Smooth muscle cell (in vitro differentiated cells): ENCODE results near the gene GPALPP1. TPM values are rescaled to one million over a fixed set of nuclear protein-coding genes. Genes with fewer than 3 reads are reported as not detected.
"Not testable (repeated sequence)": the region's sequence is repeated elsewhere in the genome, so short reads cannot be mapped to it uniquely, and the experiment has no call there.

Experiments
- DNase-seq: peaks from one replicate; lab custom pipeline; 2025; ENCODE audit not compliant: unreplicated experiment; lab: John Stamatoyannopoulos, UW
- H2AFZ ChIP-seq: fragments of 200-600 bp; sonication (generic); 2 replicates; pipeline ENCODE4 v1.6.0; 2016; ENCODE audit warnings: antibody characterized with exemption, low read depth, mild to moderate bottlenecking
- H3F3A ChIP-seq: fragments of 200-600 bp; sonication (generic); 2 replicates; pipeline ENCODE4 v1.6.0; 2017; ENCODE audit warnings: antibody characterized with exemption, low read depth
- H3K27ac ChIP-seq: fragments of 200-600 bp; sonication (generic); 2 replicates; pipeline ENCODE4 v1.5.1; 2016; ENCODE audit warnings: low read depth, mild to moderate bottlenecking
- H3K27me3 ChIP-seq: fragments of 200-600 bp; sonication (generic); 2 replicates; pipeline ENCODE4 v1.6.1; 2016; ENCODE audit warnings: low read depth, mild to moderate bottlenecking
- H3K36me3 ChIP-seq: fragments of 200-600 bp; sonication (generic); 2 replicates; pipeline ENCODE4 v1.5.1; 2016; ENCODE audit warnings: low read depth
- H3K4me1 ChIP-seq: fragments of 200-600 bp; sonication (generic); 2 replicates; pipeline ENCODE4 v1.5.1; 2016; ENCODE audit warnings: low read depth
- H3K4me2 ChIP-seq: fragments of 200-600 bp; sonication (generic); 2 replicates; pipeline ENCODE4 v1.6.0; 2016; ENCODE audit warnings: mild to moderate bottlenecking
- H3K4me3 ChIP-seq: fragments of 200-600 bp; sonication (generic); 2 replicates; pipeline ENCODE4 v1.5.1; 2016; ENCODE audit warnings: mild to moderate bottlenecking
- H3K79me2 ChIP-seq: fragments of 200-600 bp; sonication (generic); 2 replicates; pipeline ENCODE4 v1.6.0; 2016; ENCODE audit warnings: low read depth, mild to moderate bottlenecking
- H3K9ac ChIP-seq: fragments of 200-600 bp; sonication (generic); 2 replicates; pipeline ENCODE4 v1.6.0; 2016; ENCODE audit warnings: low read depth
- H3K9me3 ChIP-seq: fragments of 200-600 bp; sonication (generic); replicated peaks from 2 replicates; pipeline ENCODE4 v1.5.1; 2016; ENCODE audit warnings: low read depth
- H4K20me1 ChIP-seq: fragments of 200-600 bp; sonication (generic); 2 replicates; pipeline ENCODE4 v1.6.0; 2016; ENCODE audit warnings: low read depth
- WGBS: methylation state at CpG from one replicate; pipeline ENCODE4 v1.1.7; 2016; ENCODE audit warnings: low lambda C conversion rate; 5-methylcytosine and 5-hydroxymethylcytosine counted together
- polyA plus RNA-seq: library from polyadenylated mRNA; unstranded; fragments of >200 nt; fragmentation: Nextera tagmentation; extraction: Ambion mirVana; gene quantifications from 2 replicates; pipeline ENCODE4 v1.2.1, GENCODE V29; 2016
- total RNA-seq: library from RNA; depleted of rRNA; stranded (reverse); fragments of >200 nt; gene quantifications from 2 replicates; pipeline ENCODE4 v1.2.3, GENCODE V29; 2014
- TF ChIP-seq, protein P1 (sequence below): fragments of 200-600 bp; sonication (generic); IDR thresholded peaks from 2 replicates; pipeline ENCODE4 v1.5.1; 2017; ENCODE audit warnings: borderline replicate concordance, mild to moderate bottlenecking, antibody characterized with exemption; ENCODE audit not compliant: insufficient read depth, poor library complexity, severe bottlenecking

The GPALPP1 gene
- total and polyA plus RNA-seq, 2 experiments from 2014 or later, result 11.1 to 23.1 TPM

DNA sequence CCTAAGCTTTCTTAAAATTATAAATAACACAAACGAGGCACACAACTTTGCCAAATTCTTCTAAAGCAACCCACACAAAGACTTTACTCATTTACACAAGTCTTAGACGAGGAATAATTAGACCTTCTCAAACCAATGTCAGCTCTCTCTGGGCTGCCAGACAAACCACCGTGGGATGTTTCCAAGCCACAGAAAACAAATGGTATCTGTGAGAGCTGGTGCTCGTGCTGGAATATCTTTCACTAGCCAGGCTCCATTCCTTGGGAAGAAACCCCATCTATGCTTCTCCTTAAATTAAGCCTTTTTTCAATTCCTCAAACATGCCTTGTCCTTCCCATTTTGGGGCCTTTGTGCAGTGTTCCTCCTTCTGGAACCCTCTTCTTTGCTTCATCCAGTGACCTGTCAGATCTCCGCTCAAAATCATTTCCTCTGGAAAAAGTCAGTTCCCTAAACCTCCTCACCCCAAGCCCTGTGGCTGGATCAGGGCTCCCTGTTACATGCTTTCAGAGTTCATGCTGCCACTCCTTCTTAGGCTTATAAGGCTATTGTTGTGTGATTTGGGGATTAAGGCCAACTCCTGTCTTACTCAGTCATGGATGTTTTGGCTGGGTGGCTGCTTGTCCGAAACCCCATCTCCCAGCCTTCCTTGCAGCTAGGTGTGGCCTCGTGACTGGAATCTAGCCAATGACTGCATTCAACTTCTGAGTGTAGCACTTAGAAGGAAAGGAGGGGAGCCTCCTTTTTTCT lies 66.7 kb downstream of the GPALPP1 start:
- TF ChIP-seq, protein P1, sequence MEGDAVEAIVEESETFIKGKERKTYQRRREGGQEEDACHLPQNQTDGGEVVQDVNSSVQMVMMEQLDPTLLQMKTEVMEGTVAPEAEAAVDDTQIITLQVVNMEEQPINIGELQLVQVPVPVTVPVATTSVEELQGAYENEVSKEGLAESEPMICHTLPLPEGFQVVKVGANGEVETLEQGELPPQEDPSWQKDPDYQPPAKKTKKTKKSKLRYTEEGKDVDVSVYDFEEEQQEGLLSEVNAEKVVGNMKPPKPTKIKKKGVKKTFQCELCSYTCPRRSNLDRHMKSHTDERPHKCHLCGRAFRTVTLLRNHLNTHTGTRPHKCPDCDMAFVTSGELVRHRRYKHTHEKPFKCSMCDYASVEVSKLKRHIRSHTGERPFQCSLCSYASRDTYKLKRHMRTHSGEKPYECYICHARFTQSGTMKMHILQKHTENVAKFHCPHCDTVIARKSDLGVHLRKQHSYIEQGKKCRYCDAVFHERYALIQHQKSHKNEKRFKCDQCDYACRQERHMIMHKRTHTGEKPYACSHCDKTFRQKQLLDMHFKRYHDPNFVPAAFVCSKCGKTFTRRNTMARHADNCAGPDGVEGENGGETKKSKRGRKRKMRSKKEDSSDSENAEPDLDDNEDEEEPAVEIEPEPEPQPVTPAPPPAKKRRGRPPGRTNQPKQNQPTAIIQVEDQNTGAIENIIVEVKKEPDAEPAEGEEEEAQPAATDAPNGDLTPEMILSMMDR, result no peak
- peak overlapping the region; percentile 23 for H3K4me3 ChIP-seq

DNA sequence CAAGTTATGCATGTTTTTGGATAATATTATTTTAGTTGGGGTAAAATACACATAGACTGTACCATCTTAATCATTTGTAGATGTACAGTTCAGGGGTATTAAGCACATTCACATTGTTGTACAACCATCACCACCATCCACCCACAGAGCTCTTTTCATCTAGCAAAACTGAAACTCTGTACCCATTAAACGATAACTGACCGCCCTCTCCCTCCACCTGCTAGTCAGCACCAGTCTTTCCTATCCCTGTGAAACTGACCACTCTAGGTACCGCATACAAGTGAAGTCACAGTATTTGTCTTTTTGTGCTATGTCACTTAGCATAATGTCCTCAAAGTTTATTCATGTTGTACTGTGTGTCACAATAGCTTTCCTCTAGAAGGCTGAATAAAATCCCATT lies 70.7 kb downstream of the GPALPP1 start:
- no peak for DNase-seq
- Histone ChIP-seq H2AFZ (no peak overlapping the region), H3K79me2 (no peaks in the 10 kb centered on the region), H3K4me2 (no peak overlapping the region), H3K27me3 (no peaks in the 10 kb centered on the region), H3K4me1 (peaks cover 7% of the 10 kb centered on the region), H3K9ac (no peak overlapping the region), H3K9me3 (no peaks in the 10 kb centered on the region), H3K27ac (no peak overlapping the region), H4K20me1 (no peaks in the 10 kb centered on the region), H3F3A (peaks cover 9% of the 10 kb centered on the region), H3K4me3 (no peak overlapping the region), H3K36me3 (no peaks in the 10 kb centered on the region)
- TF ChIP-seq, protein P1, result no peak
- WGBS, result 99% methylated on average over 3 of the region's 3 CpGs

More for the DNA sequence above, 66.7 kb downstream of the GPALPP1 start:
- Histone ChIP-seq H3F3A (peaks cover 9% of the 10 kb centered on the region), H3K4me1 (peaks cover 7% of the 10 kb centered on the region), H3K4me2 (peak overlapping the region; percentile 80), H3K27me3 (no peaks in the 10 kb centered on the region), H4K20me1 (no peaks in the 10 kb centered on the region), H3K79me2 (no peaks in the 10 kb centered on the region), H2AFZ (peak overlapping the region; percentile 46), H3K27ac (peak overlapping the region; percentile 89), H3K9me3 (no peaks in the 10 kb centered on the region), H3K9ac (peak overlapping the region; percentile 42), H3K36me3 (no peaks in the 10 kb centered on the region)
- WGBS, result 48% methylated on average over 7 of the region's 7 CpGs
- no peak for DNase-seq

- H3K9ac ChIP-seq, result no peak overlapping the region
- no peak for DNase-seq
Observed at GRCh38 chr13:45063261-45063860, 74.0 kb downstream of the GPALPP1 start.

DNA sequence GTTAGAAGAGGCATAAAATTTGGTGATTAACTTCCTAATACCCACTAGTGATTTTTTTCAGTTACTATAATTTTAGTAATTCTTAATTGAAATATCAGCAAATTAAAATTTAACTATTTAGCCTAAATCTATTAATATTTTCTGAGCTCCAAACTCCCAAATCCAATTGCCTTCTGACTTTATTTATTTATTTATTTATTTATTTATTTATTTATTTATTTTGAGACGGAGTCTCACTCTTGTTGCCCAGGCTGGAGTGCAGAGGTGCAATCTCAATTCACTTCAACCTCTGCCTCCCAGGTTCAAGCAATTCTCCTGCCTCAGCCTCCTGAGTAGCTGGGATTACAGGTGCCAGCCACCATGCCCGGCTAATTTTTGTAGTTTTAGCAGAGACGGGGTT lies 74.6 kb downstream of the GPALPP1 start:
- not testable (repeated sequence) for H3K9ac ChIP-seq, DNase-seq
- WGBS, result 95% methylated on average over 3 of the region's 3 CpGs

More at GRCh38 chr13:45063261-45063860, 74.0 kb downstream of the GPALPP1 start:
- H4K20me1 ChIP-seq, result no peaks in the 10 kb centered on the region
- H3K4me1 ChIP-seq, result no peaks in the 10 kb centered on the region
- H3K27ac ChIP-seq, result no peak overlapping the region
- H3K9me3 ChIP-seq, result no peaks in the 10 kb centered on the region
- no peaks in the 10 kb centered on the region for H3K79me2 ChIP-seq
- no peak overlapping the region for H3K4me2 ChIP-seq
- no peaks in the 10 kb centered on the region for H3F3A ChIP-seq
- no peak overlapping the region for H2AFZ ChIP-seq
- H3K27me3 ChIP-seq, result no peaks in the 10 kb centered on the region
- no peaks in the 10 kb centered on the region for H3K36me3 ChIP-seq
- WGBS, result 83% methylated on average over 7 of the region's 7 CpGs
- no peak overlapping the region for H3K4me3 ChIP-seq
- TF ChIP-seq, protein P1, result no peak

More for the DNA sequence above, 74.6 kb downstream of the GPALPP1 start:
- H2AFZ ChIP-seq, H3K36me3 ChIP-seq, H3K4me2 ChIP-seq, H3K27me3 ChIP-seq, H3K4me3 ChIP-seq, H3K4me1 ChIP-seq, H3K79me2 ChIP-seq, H3K27ac ChIP-seq, H3K9me3 ChIP-seq, H3F3A ChIP-seq, H4K20me1 ChIP-seq: not testable (repeated sequence)
